ENCODE data around the gene PLA2R1. TPM values are rescaled to one million over a fixed set of nuclear protein-coding genes. Genes with fewer than 3 reads are reported as not detected.

The PLA2R1 gene
- total and polyA plus RNA-seq, 9 donors = 9.9 to 33.8 (median 20.4) TPM

- 49 to 65% (median 63%) methylated on average over 2 of the region's 2 CpGs for WGBS, 3 donors
- DNase-seq = no peak
- TF ChIP-seq POLR2A (IDR thresholded peaks at IDR 0.05) (no peak), EP300 (IDR thresholded peaks at IDR 0.05) (no peak), CTCF (IDR thresholded peaks at IDR 0.05) (no peak)
- H3K9me3 ChIP-seq = no peaks in the 10 kb centered on the region
- no peaks in the 10 kb centered on the region for H3K36me3 ChIP-seq
- no peaks in the 10 kb centered on the region for H3K27me3 ChIP-seq
- intact Hi-C loops (cut with DNase I) = no loop called here
- H3K4me3 ChIP-seq = no peak overlapping the region
- H3K27ac ChIP-seq = no peak overlapping the region
- H3K4me1 ChIP-seq (ENCODE audit: insufficient read depth) = no peaks in the 10 kb centered on the region
These were observed 151.5 kb downstream of the PLA2R1 start for GRCh38 chr2:159910951-159911350.

GRCh38 chr2:159908623-159909022 lies 153.8 kb downstream of the PLA2R1 start:
- Histone ChIP-seq H3K9me3 (no peaks in the 10 kb centered on the region), H3K36me3 (no peaks in the 10 kb centered on the region), H3K27ac (no peak overlapping the region), H3K4me1 (ENCODE audit: insufficient read depth) (no peaks in the 10 kb centered on the region), H3K27me3 (no peaks in the 10 kb centered on the region), H3K4me3 (no peak overlapping the region)
- TF ChIP-seq CTCF (IDR thresholded peaks at IDR 0.05) = no peak
- no peak for TF ChIP-seq EP300 (IDR thresholded peaks at IDR 0.05)
- TF ChIP-seq POLR2A (IDR thresholded peaks at IDR 0.05) = no peak
- whole genome bisulfite sequencing, 3 donors = 71 to 75% (median 73%) methylated on average over 2 of the region's 2 CpGs
- no peak for DNase-seq
- intact Hi-C loops (cut with DNase I) = no loop called here

- intact Hi-C loops (cut with DNase I) = no loop called here
- Histone ChIP-seq H3K27me3 (no peaks in the 10 kb centered on the region), H3K4me3 (no peak overlapping the region), H3K27ac (no peak overlapping the region), H3K36me3 (no peaks in the 10 kb centered on the region), H3K4me1 (ENCODE audit: insufficient read depth) (peaks cover 1% of the 10 kb centered on the region), H3K9me3 (no peaks in the 10 kb centered on the region)
- 44 to 50% (median 45%) methylated on average over 1 of the region's 1 CpG for WGBS, 3 donors
- DNase-seq = no peak
- TF ChIP-seq EP300 (IDR thresholded peaks at IDR 0.05) (no peak), CTCF (IDR thresholded peaks at IDR 0.05) (no peak), POLR2A (IDR thresholded peaks at IDR 0.05) (no peak)
These were observed 154.5 kb downstream of the PLA2R1 start for GRCh38 chr2:159907909-159908308.

- Histone ChIP-seq H3K9me3 (no peaks in the 10 kb centered on the region), H3K36me3 (no peaks in the 10 kb centered on the region), H3K27ac (no peak overlapping the region), H3K4me3 (no peak overlapping the region), H3K4me1 (ENCODE audit: insufficient read depth) (peaks cover 4% of the 10 kb centered on the region), H3K27me3 (no peaks in the 10 kb centered on the region)
- TF ChIP-seq POLR2A (IDR thresholded peaks at IDR 0.05) (no peak), CTCF (IDR thresholded peaks at IDR 0.05) (no peak), EP300 (IDR thresholded peaks at IDR 0.05) (no peak)
- WGBS, 3 donors = 84 to 91% (median 86%) methylated on average over 7 of the region's 7 CpGs
- intact Hi-C loops (cut with DNase I) = no loop called here
- DNase-seq = no peak
These were observed 156.3 kb downstream of the PLA2R1 start for GRCh38 chr2:159905926-159906714.

All from ovary (tissue), 9 donors.